HG03097 (cell line): Measurements from ENCODE around the gene THSD4.

Source experiments
- ATAC-seq: cut with Tn5 transposase; IDR thresholded peaks from one replicate; pipeline ENCODE4 v1.9.1; 2021; ENCODE audit not compliant: unreplicated experiment, low FRiP score

The THSD4 gene

GRCh38 chr15:71215126-71215894 lies 100.0 kb downstream of the THSD4 start:
- no peak for ATAC-seq

GRCh38 chr15:71218272-71218805 lies 103.1 kb downstream of the THSD4 start:
- ATAC-seq, result no peak

- ATAC-seq, result no peak
Observed at GRCh38 chr15:71219101-71219500, 103.8 kb downstream of the THSD4 start.

- ATAC-seq, result no peak
Observed at GRCh38 chr15:71219645-71220044, 104.4 kb downstream of the THSD4 start.

GRCh38 chr15:71220828-71221227 lies 105.6 kb downstream of the THSD4 start:
- no peak for ATAC-seq

- ATAC-seq, result no peak
Observed at GRCh38 chr15:71221417-71221816, 106.1 kb downstream of the THSD4 start.

GRCh38 chr15:71223516-71223915 lies 108.2 kb downstream of the THSD4 start:
- no peak for ATAC-seq

- ATAC-seq, result no peak
Observed at GRCh38 chr15:71224024-71224423, 108.8 kb downstream of the THSD4 start.

- no peak for ATAC-seq
Observed at GRCh38 chr15:71225851-71226250, 110.6 kb downstream of the THSD4 start.

- no peak for ATAC-seq
Observed at GRCh38 chr15:71226536-71227455, 111.5 kb downstream of the THSD4 start.

- ATAC-seq, result no peak
Observed at GRCh38 chr15:71228403-71228802, 113.1 kb downstream of the THSD4 start.

GRCh38 chr15:71230303-71230702 lies 115.0 kb downstream of the THSD4 start:
- no peak for ATAC-seq

GRCh38 chr15:71231758-71232157 lies 116.5 kb downstream of the THSD4 start:
- no peak for ATAC-seq

GRCh38 chr15:71232411-71232810 lies 117.1 kb downstream of the THSD4 start:
- ATAC-seq, result no peak

- ATAC-seq, result no peak
Observed at GRCh38 chr15:71237456-71238188, 122.4 kb downstream of the THSD4 start.

GRCh38 chr15:71238926-71239325 lies 123.7 kb downstream of the THSD4 start:
- ATAC-seq, result no peak

GRCh38 chr15:71239592-71240364 lies 124.5 kb downstream of the THSD4 start:
- no peak for ATAC-seq

GRCh38 chr15:71242292-71242691 lies 127.0 kb downstream of the THSD4 start:
- no peak for ATAC-seq

GRCh38 chr15:71244250-71244649 lies 129.0 kb downstream of the THSD4 start:
- ATAC-seq, result no peak

- ATAC-seq, result no peak
Observed at GRCh38 chr15:71245588-71245987, 130.3 kb downstream of the THSD4 start.
